Glutamatergic neuron (in vitro differentiated cells): Measurements from ENCODE around the gene CHRNG. TPM values are rescaled to one million over a fixed set of nuclear protein-coding genes. Genes with fewer than 3 reads are reported as not detected.

ENCODE experiments used
- DNase-seq: peaks from one replicate; pipeline ENCODE4 v3.0.0; 2022
- H3K27ac Mint-ChIP-seq: one replicate; pipeline ENCODE4 v1.8.0; 2020; ENCODE audit warnings: mild to moderate bottlenecking, mixed read lengths, inconsistent platforms; ENCODE audit not compliant: unreplicated experiment
- H3K27me3 Mint-ChIP-seq: one replicate; pipeline ENCODE4 v1.8.0; 2020; ENCODE audit warnings: mild to moderate bottlenecking, moderate library complexity, mixed read lengths, inconsistent platforms; ENCODE audit not compliant: unreplicated experiment
- H3K36me3 Mint-ChIP-seq: one replicate; pipeline ENCODE4 v1.8.0; 2020; ENCODE audit warnings: mild to moderate bottlenecking, mixed read lengths, inconsistent platforms; ENCODE audit not compliant: unreplicated experiment
- H3K4me1 Mint-ChIP-seq: one replicate; pipeline ENCODE4 v1.8.0; 2020; ENCODE audit warnings: mild to moderate bottlenecking, low read depth, mixed read lengths, inconsistent platforms; ENCODE audit not compliant: unreplicated experiment
- H3K4me3 Mint-ChIP-seq: one replicate; pipeline ENCODE4 v1.8.0; 2020; ENCODE audit warnings: mild to moderate bottlenecking, mixed read lengths, inconsistent platforms; ENCODE audit not compliant: unreplicated experiment
- H3K9me3 Mint-ChIP-seq: one replicate; pipeline ENCODE4 v1.8.0; 2020; ENCODE audit warnings: mild to moderate bottlenecking, moderate library complexity, mixed read lengths, inconsistent platforms; ENCODE audit not compliant: unreplicated experiment
- CTCF ChIP-seq: fragments of 200-600 bp; sonication (generic); IDR thresholded peaks from one replicate; pipeline ENCODE4 v1.5.0; 2021; ENCODE audit not compliant: partially characterized antibody, unreplicated experiment
- total RNA-seq: library from RNA; stranded (reverse); fragmentation: NEBNext Ultra II Directional; extraction: Animal tissue kit (Norgen Biotek cat#: 25700); gene quantifications from one replicate; pipeline ENCODE4 v1.2.1, GENCODE V29; 2021; ENCODE audit not compliant: unreplicated experiment

CHRNG gene
- total RNA-seq, 1 donor from 2014 or later = 3.5 TPM

GRCh38 chr2:232592772-232593395, 53.4 kb downstream of the CHRNG start:
- Mint-ChIP-seq H3K27me3 (peaks cover 2% of the 10 kb centered on the region), H3K9me3 (no peaks in the 10 kb centered on the region), H3K4me1 (no peaks in the 10 kb centered on the region), H3K4me3 (no peak overlapping the region), H3K36me3 (peaks cover 4% of the 10 kb centered on the region), H3K27ac (no peak overlapping the region)
- TF ChIP-seq CTCF = no peak
- no peak for DNase-seq

GRCh38 chr2:232593982-232594381, 54.5 kb downstream of the CHRNG start:
- Mint-ChIP-seq H3K36me3 (peaks cover 4% of the 10 kb centered on the region), H3K9me3 (no peaks in the 10 kb centered on the region), H3K4me3 (no peak overlapping the region), H3K27me3 (peaks cover under 1% of the 10 kb centered on the region), H3K4me1 (no peaks in the 10 kb centered on the region), H3K27ac (no peak overlapping the region)
- TF ChIP-seq CTCF = no peak
- DNase-seq = no peak

Other genes starting within 250 kb of the CHRNG start
- 0.34 TPM for gene ALPP, start 160.9 kb upstream of the CHRNG start, total RNA-seq
- gene ALPG, start 132.8 kb upstream of the CHRNG start, total RNA-seq = 2.4 TPM
- gene ALPI, start 83.5 kb upstream of the CHRNG start, total RNA-seq = not detected
- gene ECEL1, start 51.9 kb upstream of the CHRNG start, total RNA-seq = 2.3 TPM
- gene PRSS56, start 19.3 kb upstream of the CHRNG start, total RNA-seq = not detected
- 2.2 TPM for gene CHRND, start 13.5 kb upstream of the CHRNG start, total RNA-seq
- gene TIGD1, start 10.9 kb downstream of the CHRNG start, total RNA-seq = 12.3 TPM
- 82.9 TPM for gene EIF4E2, start 11.0 kb downstream of the CHRNG start, total RNA-seq
- gene EFHD1, start 93.9 kb downstream of the CHRNG start, total RNA-seq = 0.71 TPM
- gene GIGYF2, start 157.6 kb downstream of the CHRNG start, total RNA-seq = 91.7 TPM
- not detected for gene KCNJ13, start 236.9 kb downstream of the CHRNG start, total RNA-seq